Measurements from ENCODE around the gene SNX11.

GRCh38 chr17:48160177-48161081 lies 52.9 kb downstream of the SNX11 start:
- TF ChIP-seq CTCF (IDR thresholded peaks at IDR 0.05; ENCODE audit: extremely low read depth in 1 of 2, insufficient read depth in 1 of 2, low read depth in 1 of 2, low read length in 2 of 2) (no peak), POLR2A (IDR thresholded peaks at IDR 0.05; ENCODE audit: low read depth, low read length) (no peak), POLR2AphosphoS5 (IDR thresholded peaks at IDR 0.05; ENCODE audit: insufficient read depth, low read depth, low read length) (no peak), MYC (IDR thresholded peaks at IDR 0.05; ENCODE audit: low read depth, low read length) (no peak), MAX (IDR thresholded peaks at IDR 0.05; ENCODE audit: insufficient read depth, insufficient read length) (no peak), EZH2 (IDR thresholded peaks at IDR 0.05; ENCODE audit: borderline replicate concordance, low read depth, low read length, severe bottlenecking) (no peak), JUN (IDR thresholded peaks at IDR 0.05; ENCODE audit: borderline replicate concordance, insufficient read depth, insufficient read length, low read depth) (no peak), FOS (IDR thresholded peaks at IDR 0.05; ENCODE audit: borderline replicate concordance, insufficient read depth, low read length) (no peak)

Data from endothelial cell of umbilical vein (primary cell).